ENCODE results near the gene GAN. TPM values are rescaled to one million over a fixed set of nuclear protein-coding genes. Genes with fewer than 3 reads are reported as not detected.
"Not testable (repeated sequence)": the region's sequence is repeated elsewhere in the genome, so short reads cannot be mapped to it uniquely, and the experiment has no call there.

GAN gene
- polyA plus RNA-seq, 4 donors: 1.9 to 3.2 (median 2.7) TPM

GRCh38 chr16:81419806-81420205 is 105.0 kb downstream of the GAN start:
- DNase-seq (ENCODE audit: low read depth in 4 of 4, low spot score in 3 of 4): no peak

- no peak for DNase-seq (ENCODE audit: low read depth in 4 of 4, low spot score in 3 of 4)
Measured at GRCh38 chr16:81421126-81421525, 106.4 kb downstream of the GAN start.

GRCh38 chr16:81421536-81421935 is 106.8 kb downstream of the GAN start:
- no peak for DNase-seq (ENCODE audit: low read depth in 4 of 4, low spot score in 3 of 4)

- DNase-seq (ENCODE audit: low read depth in 4 of 4, low spot score in 3 of 4): not testable (repeated sequence)
Measured at GRCh38 chr16:81422153-81422552, 107.4 kb downstream of the GAN start.

GRCh38 chr16:81424771-81425170 is 110.0 kb downstream of the GAN start:
- DNase-seq (ENCODE audit: low read depth in 4 of 4, low spot score in 3 of 4): no peak

GRCh38 chr16:81427219-81427618 is 112.5 kb downstream of the GAN start:
- no peak for DNase-seq (ENCODE audit: low read depth in 4 of 4, low spot score in 3 of 4)

- DNase-seq (ENCODE audit: low read depth in 4 of 4, low spot score in 3 of 4): no peak
Measured at GRCh38 chr16:81429045-81429521, 114.3 kb downstream of the GAN start.

- DNase-seq (ENCODE audit: low read depth in 4 of 4, low spot score in 3 of 4): no peak
Measured at GRCh38 chr16:81431554-81432353, 117.0 kb downstream of the GAN start.

GRCh38 chr16:81432937-81433557 is 118.3 kb downstream of the GAN start:
- no peak for DNase-seq (ENCODE audit: low read depth in 4 of 4, low spot score in 3 of 4)

- no peak for DNase-seq (ENCODE audit: low read depth in 4 of 4, low spot score in 3 of 4)
Measured at GRCh38 chr16:81435103-81435502, 120.3 kb downstream of the GAN start.

GRCh38 chr16:81435567-81435966 is 120.8 kb downstream of the GAN start:
- DNase-seq (ENCODE audit: low read depth in 4 of 4, low spot score in 3 of 4): no peak

GRCh38 chr16:81436386-81436785 is 121.6 kb downstream of the GAN start:
- DNase-seq (ENCODE audit: low read depth in 4 of 4, low spot score in 3 of 4): no peak

- DNase-seq (ENCODE audit: low read depth in 4 of 4, low spot score in 3 of 4): no peak
Measured at GRCh38 chr16:81437865-81438264, 123.1 kb downstream of the GAN start.

Other genes starting within 250 kb of the GAN start
- gene C16orf46, start 237.7 kb upstream of the GAN start, polyA plus RNA-seq (ENCODE audit: insufficient read length in 4 of 4): 1 to 10 TPM in 3 of 4 donors, under 1 TPM in 1; 0.71 to 2.4 (median 1.7) TPM
- gene GCSH, start 218.6 kb upstream of the GAN start, polyA plus RNA-seq (ENCODE audit: insufficient read length in 4 of 4): 100 to 1,000 TPM in 2 of 4 donors, 10 to 100 TPM in 2; 53.1 to 117 (median 94.3) TPM
- 1 to 10 TPM in 3 of 4 donors, not detected in 1; 2.0 to 2.6 (median 2.5) TPM for gene BCO1, start 76.3 kb upstream of the GAN start, polyA plus RNA-seq (ENCODE audit: insufficient read length in 4 of 4)
- 10 to 100 TPM; 24.0 to 48.3 (median 42.0) TPM for gene CMIP, start 129.8 kb downstream of the GAN start, polyA plus RNA-seq (ENCODE audit: insufficient read length in 4 of 4)